Left lung (tissue), 10 donors: ENCODE data around the gene LIX1. TPM values are rescaled to one million over a fixed set of nuclear protein-coding genes. Genes with fewer than 3 reads are reported as not detected.

Experiments used
- ATAC-seq: fragments of 200-7000 bp; cut with Tn5 transposase; one replicate; pipeline ENCODE4 v1.9.1; 2020; ENCODE audit warnings: moderate library complexity
- DNase-seq, 4 donors: peaks; one replicate each; pipeline ENCODE4 v3.0.0-alpha.2; 2013 to 2020
- H3K27ac ChIP-seq, 2 donors: fragments of 200-600 bp; sonication (generic) in 1 of 2; one replicate each; pipeline versions ENCODE4 v1.5.0 to v1.8.0; 2020 to 2021
- H3K27me3 ChIP-seq, 2 donors: fragments of 200-600 bp; sonication (generic) in 1 of 2; one replicate each; pipeline versions ENCODE4 v1.5.0 to v1.8.0; 2020 to 2021
- H3K36me3 ChIP-seq, 2 donors: fragments of 200-600 bp; sonication (generic) in 1 of 2; one replicate each; pipeline versions ENCODE4 v1.5.0 to v1.8.0; 2020 to 2021
- H3K4me1 ChIP-seq, 2 donors: fragments of 200-600 bp; one replicate each; pipeline ENCODE4 v1.8.0; 2021
- H3K4me3 ChIP-seq, 2 donors: fragments of 200-600 bp; sonication (generic) in 1 of 2; one replicate each; pipeline versions ENCODE4 v1.5.0 to v1.8.0; 2020 to 2021; ENCODE audit warnings: mild to moderate bottlenecking in 1 of 2
- H3K9me3 ChIP-seq, 2 donors: fragments of 200-600 bp; sonication (generic) in 1 of 2; one replicate each; pipeline versions ENCODE4 v1.5.0 to v1.8.0; 2020 to 2021
- CTCF ChIP-seq, 2 donors: fragments of 200-600 bp; sonication (generic) in 1 of 2; IDR thresholded peaks; one replicate each; pipeline versions ENCODE4 v1.5.0 to v1.8.0; 2021; ENCODE audit warnings: antibody characterized with exemption in 2 of 2
- intact Hi-C, 2 donors: fragments of 100-400 bp; cut with DNase I; formaldehyde crosslinking; loops; one replicate each; pipeline versions ENCODE4 v1.11.2 to v1.14.2; 2022
- polyA plus RNA-seq, 6 donors: library from polyadenylated mRNA; unstranded; fragments of 120-200 nt; gene quantifications; one replicate each; pipeline ENCODE4 v1.2.1, GENCODE V29; 2013; ENCODE audit not compliant: insufficient read length in 6 of 6
- total RNA-seq, 2 donors: library from RNA; stranded (reverse); fragmentation: NEBNext Ultra II Directional; extraction: Animal tissue kit (Norgen Biotek cat#: 25700); gene quantifications; one replicate each; pipeline ENCODE4 v1.2.1, GENCODE V29; 2021
- donor health status: DM: no; HTN: yes; CAD: no.
- donor health status: DM: no; HTN: no; CAD: no.

The LIX1 gene
- total and polyA plus RNA-seq, 8 donors = 0.64 to 2.7 (median 1.1) TPM; not detected in 2

DNA sequence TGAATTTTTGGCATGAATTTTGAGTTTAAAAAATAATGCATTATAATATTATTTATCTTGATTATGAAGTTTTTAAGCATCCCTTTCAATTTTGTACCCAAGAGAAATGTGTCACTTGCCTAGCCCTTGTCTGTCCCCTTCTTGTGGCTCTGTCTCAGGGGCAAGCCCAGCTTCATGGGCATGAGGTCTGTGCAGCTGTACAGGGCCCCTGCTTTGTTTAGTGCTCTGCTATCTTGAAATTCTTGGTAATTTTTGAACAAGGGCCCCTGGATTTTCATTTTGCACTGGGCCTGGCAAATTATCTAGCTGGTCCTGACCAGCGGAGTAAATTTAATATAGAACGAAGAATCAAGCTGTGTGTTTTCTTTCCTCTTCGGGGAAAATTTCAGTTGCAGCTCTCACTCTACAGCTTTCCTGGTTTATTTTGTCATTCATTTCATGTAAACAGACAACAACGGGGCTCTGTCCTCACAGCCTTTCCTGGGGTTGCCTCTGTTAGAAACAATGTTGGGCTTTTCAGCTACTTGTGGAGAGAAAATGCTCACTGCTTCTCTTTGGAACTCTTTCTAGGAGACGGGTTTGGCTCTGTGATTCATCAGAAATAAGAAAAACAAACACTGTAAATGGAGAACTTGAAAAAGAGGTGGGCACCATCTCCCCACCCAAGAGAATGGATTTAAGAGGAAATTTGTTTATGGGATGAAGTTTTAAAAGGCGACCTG is 41.1 kb downstream of the LIX1 start:
- no peaks in the 10 kb centered on the region for H3K36me3 ChIP-seq
- DNase-seq = no peak
- H3K27me3 ChIP-seq = no peaks in the 10 kb centered on the region
- intact Hi-C loops = no loop called here
- ATAC-seq = no peak
- TF ChIP-seq CTCF (IDR thresholded peaks at IDR 0.05) = no peak
- peaks cover 0 to 15% of the 10 kb centered on the region in 2 donors for H3K4me1 ChIP-seq
- no peak overlapping the region for H3K27ac ChIP-seq
- no peaks in the 10 kb centered on the region for H3K9me3 ChIP-seq
- no peak overlapping the region for H3K4me3 ChIP-seq

DNA sequence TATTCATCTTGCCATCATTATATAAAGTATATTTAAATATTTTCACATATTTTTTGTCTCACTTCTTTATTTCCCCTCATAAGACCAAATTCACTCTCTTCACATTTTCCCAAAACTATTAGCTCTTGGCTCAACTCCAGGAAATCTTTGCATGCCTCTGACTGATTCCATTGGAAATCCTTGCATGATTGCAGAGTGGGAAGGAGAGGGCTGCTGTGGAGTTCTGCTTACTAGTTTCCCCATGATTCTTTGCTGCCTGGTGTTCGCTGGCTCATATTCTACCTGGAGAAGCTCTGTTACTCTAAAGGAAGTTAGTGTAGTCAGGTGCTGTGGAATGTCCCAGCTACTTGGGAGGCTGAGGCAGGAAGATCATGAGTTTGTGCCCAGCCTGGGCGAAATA is 41.9 kb downstream of the LIX1 start:
- ATAC-seq (no peak), DNase-seq (no peak)
- no peaks in the 10 kb centered on the region for H3K9me3 ChIP-seq
- H3K4me1 ChIP-seq = peaks cover 0 to 15% of the 10 kb centered on the region in 2 donors
- no peak overlapping the region for H3K4me3 ChIP-seq
- no peak for TF ChIP-seq CTCF (IDR thresholded peaks at IDR 0.05)
- intact Hi-C loops = no loop called here
- H3K27me3 ChIP-seq = no peaks in the 10 kb centered on the region
- H3K36me3 ChIP-seq = no peaks in the 10 kb centered on the region
- H3K27ac ChIP-seq = no peak overlapping the region

DNA sequence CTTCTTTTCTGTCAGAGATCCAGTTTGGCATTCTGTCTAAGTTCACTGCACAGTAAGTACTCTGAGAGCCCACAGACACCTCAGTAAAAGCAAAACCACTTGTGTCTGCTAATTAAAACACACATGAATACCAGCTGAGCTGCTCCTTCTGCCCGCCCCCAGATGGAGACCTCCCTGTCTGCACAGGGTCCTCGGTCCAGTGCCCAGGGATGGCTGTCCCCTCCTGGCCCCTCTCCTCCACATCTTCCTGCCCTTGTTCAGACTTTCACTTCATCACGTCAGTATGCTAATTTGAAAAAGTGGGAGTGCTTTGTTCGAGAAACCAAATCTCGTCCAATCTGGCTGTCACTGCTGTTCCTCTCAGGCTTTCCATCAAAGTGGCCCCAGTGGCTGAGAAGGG is 43.5 kb downstream of the LIX1 start:
- ATAC-seq (peak; percentile 18), DNase-seq (no peak)
- intact Hi-C loops = no loop called here
- H3K9me3 ChIP-seq = no peaks in the 10 kb centered on the region
- H3K27ac ChIP-seq = no peak overlapping the region
- H3K36me3 ChIP-seq = no peaks in the 10 kb centered on the region
- TF ChIP-seq CTCF (IDR thresholded peaks at IDR 0.05) = no peak
- no peaks in the 10 kb centered on the region for H3K27me3 ChIP-seq
- H3K4me3 ChIP-seq = no peak overlapping the region
- peaks cover 0 to 15% of the 10 kb centered on the region in 2 donors for H3K4me1 ChIP-seq

DNA sequence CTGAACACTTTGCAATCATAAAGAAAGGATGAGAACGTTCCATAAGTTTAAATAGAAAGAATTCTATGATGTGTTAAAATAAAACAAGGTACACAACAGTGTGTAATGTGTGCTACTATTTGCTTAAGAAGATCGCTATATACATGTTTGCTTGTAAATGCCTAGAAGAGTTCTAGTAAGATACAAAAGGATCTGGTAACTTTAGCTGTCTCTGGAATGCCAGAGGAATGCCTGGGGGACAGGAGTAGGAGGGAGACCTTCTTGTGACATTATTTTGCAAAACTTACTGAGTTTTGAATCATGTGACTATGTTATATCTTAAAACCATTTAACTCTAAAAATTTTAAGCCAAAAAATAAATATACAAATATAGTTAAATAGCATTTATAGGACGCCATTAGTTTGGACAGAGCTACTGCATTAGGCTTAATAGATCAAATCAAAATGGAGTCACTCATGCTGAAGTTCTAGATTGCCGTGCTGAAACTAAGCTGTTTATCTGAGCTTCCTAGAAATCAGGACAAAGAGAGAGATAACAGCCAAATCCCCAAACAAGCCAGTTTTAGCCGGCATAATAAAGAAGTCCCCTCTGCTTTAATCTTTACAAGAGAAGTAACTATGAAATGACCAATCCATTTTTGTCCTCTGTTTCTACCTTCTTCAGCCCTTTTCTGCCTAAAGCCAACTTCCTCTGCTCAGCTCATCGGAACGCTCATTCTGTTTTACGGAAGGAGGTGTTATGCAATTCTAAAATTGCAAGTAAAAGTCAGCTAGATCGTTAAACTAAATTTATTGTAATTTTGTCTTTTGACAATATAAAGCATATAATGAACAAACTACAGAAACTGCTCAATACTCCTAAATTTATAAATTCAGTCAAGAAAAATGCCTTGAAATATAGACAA is 44.8 kb downstream of the LIX1 start:
- H3K27ac ChIP-seq = peak overlapping the region in 1 of 2 donors; percentile 28
- peaks cover 0 to 15% of the 10 kb centered on the region in 2 donors for H3K4me1 ChIP-seq
- no peak overlapping the region for H3K4me3 ChIP-seq
- H3K27me3 ChIP-seq = no peaks in the 10 kb centered on the region
- no peak for DNase-seq
- no peak for ATAC-seq
- no peaks in the 10 kb centered on the region for H3K9me3 ChIP-seq
- intact Hi-C loops = no loop called here
- H3K36me3 ChIP-seq = no peaks in the 10 kb centered on the region
- TF ChIP-seq CTCF (IDR thresholded peaks at IDR 0.05) = no peak

- H3K4me3 ChIP-seq = no peak overlapping the region
- intact Hi-C loops = no loop called here
- peaks cover 0 to 15% of the 10 kb centered on the region in 2 donors for H3K4me1 ChIP-seq
- no peak for TF ChIP-seq CTCF (IDR thresholded peaks at IDR 0.05)
- ATAC-seq = no peak
- H3K36me3 ChIP-seq = no peaks in the 10 kb centered on the region
- H3K9me3 ChIP-seq = no peaks in the 10 kb centered on the region
- no peak for DNase-seq
- H3K27me3 ChIP-seq = no peaks in the 10 kb centered on the region
- no peak overlapping the region for H3K27ac ChIP-seq
These were observed 45.6 kb downstream of the LIX1 start for GRCh38 chr5:97096846-97097245.
